ENCODE measurements around the gene ABCD1. TPM values are rescaled to one million over a fixed set of nuclear protein-coding genes. Genes with fewer than 3 reads are reported as not detected.

Gene ABCD1
- total RNA-seq, 1 donor from 2014 or later: 0.79 TPM

GRCh38 chrX:153766871-153767673 is 42.4 kb downstream of the ABCD1 start:
- no peak overlapping the region for H3K27ac ChIP-seq
- DNase-seq (ENCODE audit: low spot score): no peak
- H3K79me2 ChIP-seq (ENCODE audit: low read depth): no peaks in the 10 kb centered on the region
- H3K9me3 ChIP-seq (ENCODE audit: low read depth): no peaks in the 10 kb centered on the region
- Mint-ChIP-seq H3K4me3 (peak overlapping the region; percentile 67), H3K27me3 (ENCODE audit: insufficient read depth, low read depth) (no peaks in the 10 kb centered on the region), H3K4me1 (peaks cover 12% of the 10 kb centered on the region), H3K27ac (peak overlapping the region; percentile 93), H3K36me3 (no peaks in the 10 kb centered on the region), H3K9me3 (peaks cover 14% of the 10 kb centered on the region)
- no peaks in the 10 kb centered on the region for H3F3A ChIP-seq (ENCODE audit: low read depth)
- no peaks in the 10 kb centered on the region for H3K27me3 ChIP-seq
- no peaks in the 10 kb centered on the region for H3K4me1 ChIP-seq
- no peak overlapping the region for H3K4me2 ChIP-seq
- no peak overlapping the region for H2AFZ ChIP-seq (replicated peaks)
- H4K20me1 ChIP-seq (ENCODE audit: low read depth): no peaks in the 10 kb centered on the region
- no peak overlapping the region for H3K4me3 ChIP-seq
- no peaks in the 10 kb centered on the region for H3K36me3 ChIP-seq
- no peak overlapping the region for H3K9ac ChIP-seq
- TF ChIP-seq EZH2 (IDR thresholded peaks at IDR 0.05) (no peak), EZH2phosphoT487 (IDR thresholded peaks at IDR 0.05) (no peak), CTCF (IDR thresholded peaks at IDR 0.05) (no peak)

GRCh38 chrX:153767674-153768055 is 43.0 kb downstream of the ABCD1 start:
- Mint-ChIP-seq H3K4me3 (no peak overlapping the region), H3K27ac (no peak overlapping the region), H3K27me3 (ENCODE audit: insufficient read depth, low read depth) (no peaks in the 10 kb centered on the region), H3K9me3 (peaks cover 10% of the 10 kb centered on the region), H3K36me3 (no peaks in the 10 kb centered on the region), H3K4me1 (peaks cover 12% of the 10 kb centered on the region)
- H4K20me1 ChIP-seq (ENCODE audit: low read depth): no peaks in the 10 kb centered on the region
- TF ChIP-seq EZH2 (IDR thresholded peaks at IDR 0.05) (no peak), CTCF (IDR thresholded peaks at IDR 0.05) (no peak), EZH2phosphoT487 (IDR thresholded peaks at IDR 0.05) (no peak)
- no peak overlapping the region for H3K4me2 ChIP-seq
- H3K4me1 ChIP-seq: no peaks in the 10 kb centered on the region
- H3F3A ChIP-seq (ENCODE audit: low read depth): no peaks in the 10 kb centered on the region
- H2AFZ ChIP-seq (replicated peaks): no peak overlapping the region
- no peak overlapping the region for H3K9ac ChIP-seq
- H3K27ac ChIP-seq: no peak overlapping the region
- no peak overlapping the region for H3K4me3 ChIP-seq
- no peak for DNase-seq (ENCODE audit: low spot score)
- no peaks in the 10 kb centered on the region for H3K36me3 ChIP-seq
- H3K9me3 ChIP-seq (ENCODE audit: low read depth): no peaks in the 10 kb centered on the region
- no peaks in the 10 kb centered on the region for H3K79me2 ChIP-seq (ENCODE audit: low read depth)
- H3K27me3 ChIP-seq: no peaks in the 10 kb centered on the region

GRCh38 chrX:153768311-153769157 is 43.9 kb downstream of the ABCD1 start:
- Mint-ChIP-seq H3K27ac (no peak overlapping the region), H3K4me3 (no peak overlapping the region), H3K27me3 (ENCODE audit: insufficient read depth, low read depth) (no peaks in the 10 kb centered on the region), H3K36me3 (no peaks in the 10 kb centered on the region), H3K4me1 (peaks cover 12% of the 10 kb centered on the region), H3K9me3 (peaks cover 5% of the 10 kb centered on the region)
- no peak for DNase-seq (ENCODE audit: low spot score)
- Histone ChIP-seq H3F3A (ENCODE audit: low read depth) (no peaks in the 10 kb centered on the region), H3K36me3 (no peaks in the 10 kb centered on the region), H3K9ac (no peak overlapping the region), H4K20me1 (ENCODE audit: low read depth) (no peaks in the 10 kb centered on the region), H3K4me1 (no peaks in the 10 kb centered on the region), H3K9me3 (ENCODE audit: low read depth) (no peaks in the 10 kb centered on the region), H3K79me2 (ENCODE audit: low read depth) (no peaks in the 10 kb centered on the region), H3K27me3 (no peaks in the 10 kb centered on the region), H3K27ac (no peak overlapping the region), H3K4me3 (no peak overlapping the region), H2AFZ (replicated peaks) (no peak overlapping the region), H3K4me2 (no peak overlapping the region)
- TF ChIP-seq EZH2 (IDR thresholded peaks at IDR 0.05) (no peak), EZH2phosphoT487 (IDR thresholded peaks at IDR 0.05) (no peak)

All from neural progenitor cell (in vitro differentiated cells).